Epithelial cell of esophagus (primary cell): ENCODE data around the gene HOXB6.

Experiments used
- DNase-seq: peaks from one replicate; pipeline ENCODE4 v3.0.0; 2010; ENCODE audit warnings: low read depth
- H3K4me3 ChIP-seq: 2 replicates; pipeline ENCODE4 v1.5.1; 2011; ENCODE audit warnings: mild to moderate bottlenecking, low read length, control low read depth
- CTCF ChIP-seq: IDR thresholded peaks from 2 replicates; pipeline ENCODE4 v1.5.1; 2011; ENCODE audit warnings: low read depth, mild to moderate bottlenecking, low read length, control low read depth, inconsistent platforms; ENCODE audit not compliant: insufficient read depth; ENCODE audit errors: missing control alignments

HOXB6 gene

GRCh38 chr17:48615047-48615962 lies 10.5 kb upstream of the HOXB6 start, which contains the start of gene HOXB8:
TSS of gene HOXB8 (minus strand) at chr17:48615292. CDS start at chr17:48614704, 588 bp downstream.
- no peak within 1 kb of the TSS for H3K4me3 ChIP-seq
- no peak for DNase-seq
- TF ChIP-seq CTCF: no peak

GRCh38 chr17:48613862-48614694 lies 9.3 kb upstream of the HOXB6 start:
- DNase-seq: peak; percentile 25
- no peak overlapping the region for H3K4me3 ChIP-seq
- TF ChIP-seq CTCF: no peak

GRCh38 chr17:48612854-48613691 lies 8.3 kb upstream of the HOXB6 start:
- DNase-seq: peak; percentile 22
- TF ChIP-seq CTCF: no peak
- H3K4me3 ChIP-seq: no peak overlapping the region

GRCh38 chr17:48612456-48612853 lies 7.7 kb upstream of the HOXB6 start:
- DNase-seq: no peak
- no peak overlapping the region for H3K4me3 ChIP-seq
- TF ChIP-seq CTCF: no peak

- no peak for TF ChIP-seq CTCF
- no peak for DNase-seq
- H3K4me3 ChIP-seq: no peak overlapping the region
Measured at GRCh38 chr17:48611681-48612455, 7.1 kb upstream of the HOXB6 start.

GRCh38 chr17:48611213-48611612 lies 6.4 kb upstream of the HOXB6 start:
- no peak overlapping the region for H3K4me3 ChIP-seq
- no peak for TF ChIP-seq CTCF
- DNase-seq: no peak
